HL-60 (cell line): ENCODE data around the gene PRAME.
"Not testable (repeated sequence)": the region's sequence is repeated elsewhere in the genome, so short reads cannot be mapped to it uniquely, and the experiment has no call there.

Experiments used
- DNase-seq, 2 experiments: peaks; one replicate each; pipeline ENCODE4 v3.0.0-alpha.2; 2010 to 2020; ENCODE audit warnings: low read depth in 1 of 2, low spot score in 1 of 2
- H3K27ac ChIP-seq: fragments of 250-450 bp; sonication (Bioruptor Pico); replicated peaks from 2 replicates; pipeline ENCODE4 v1.5.1; 2020; ENCODE audit warnings: mild to moderate bottlenecking, moderate library complexity
- H3K27me3 ChIP-seq: fragments of 250-450 bp; sonication (Bioruptor Pico); 2 replicates; pipeline ENCODE4 v1.5.1; 2021; ENCODE audit warnings: mild to moderate bottlenecking, moderate library complexity; ENCODE audit not compliant: insufficient read depth, poor library complexity, severe bottlenecking
- H3K4me3 ChIP-seq: replicated peaks from 2 replicates; pipeline ENCODE4 v1.5.1; 2011; ENCODE audit warnings: mild to moderate bottlenecking, control low read depth, low read length; ENCODE audit not compliant: insufficient read depth
- CTCF ChIP-seq: IDR thresholded peaks from one replicate; pipeline ENCODE4 v1.5.1; 2011; ENCODE audit warnings: low read length, control low read depth, inconsistent platforms; ENCODE audit not compliant: insufficient read depth
- GABPA ChIP-seq: IDR thresholded peaks from 2 replicates; pipeline ENCODE4 v1.6.1; 2012; ENCODE audit warnings: low read depth
- POLR2AphosphoS5 ChIP-seq: IDR thresholded peaks from 2 replicates; pipeline ENCODE4 v1.6.1; 2012; ENCODE audit warnings: low read depth
- REST ChIP-seq: IDR thresholded peaks from 2 replicates; pipeline ENCODE4 v1.6.1; 2012; ENCODE audit warnings: low read depth; ENCODE audit not compliant: insufficient replicate concordance
- SPI1 ChIP-seq: IDR thresholded peaks from 2 replicates; pipeline ENCODE4 v1.6.1; 2012; ENCODE audit warnings: low read depth, mild to moderate bottlenecking, borderline replicate concordance

The PRAME gene

GRCh38 chr22:22533863-22534262 is 25.2 kb downstream of the PRAME start:
- Histone ChIP-seq H3K4me3 (no peak overlapping the region), H3K27ac (no peak overlapping the region), H3K27me3 (no peaks in the 10 kb centered on the region)
- TF ChIP-seq SPI1 (no peak), GABPA (no peak), REST (no peak), CTCF (no peak), POLR2AphosphoS5 (no peak)
- DNase-seq, result no peak

GRCh38 chr22:22533417-22533816 is 25.6 kb downstream of the PRAME start:
- Histone ChIP-seq H3K27ac (no peak overlapping the region), H3K27me3 (no peaks in the 10 kb centered on the region), H3K4me3 (no peak overlapping the region)
- no peak for DNase-seq
- TF ChIP-seq SPI1 (no peak), REST (no peak)

GRCh38 chr22:22532547-22533071 is 26.5 kb downstream of the PRAME start:
- H3K4me3 ChIP-seq, DNase-seq, H3K27me3 ChIP-seq, H3K27ac ChIP-seq: not testable (repeated sequence)

- H3K27ac ChIP-seq, result no peak overlapping the region
- no peak overlapping the region for H3K4me3 ChIP-seq
- H3K27me3 ChIP-seq, result no peaks in the 10 kb centered on the region
- TF ChIP-seq GABPA (no peak), REST (no peak), CTCF (no peak), SPI1 (no peak), POLR2AphosphoS5 (no peak)
- no peak for DNase-seq
These were observed 27.1 kb downstream of the PRAME start for GRCh38 chr22:22531770-22532546.
